ENCODE measurements around the gene MSH3. TPM values are rescaled to one million over a fixed set of nuclear protein-coding genes. Genes with fewer than 3 reads are reported as not detected.

MSH3 gene
- total and polyA plus RNA-seq, 2 of the 8 experiments (the other 6 are each of a cell fraction or from before 2014, with no cell fraction given), result 3.6 to 22.6 TPM

DNA sequence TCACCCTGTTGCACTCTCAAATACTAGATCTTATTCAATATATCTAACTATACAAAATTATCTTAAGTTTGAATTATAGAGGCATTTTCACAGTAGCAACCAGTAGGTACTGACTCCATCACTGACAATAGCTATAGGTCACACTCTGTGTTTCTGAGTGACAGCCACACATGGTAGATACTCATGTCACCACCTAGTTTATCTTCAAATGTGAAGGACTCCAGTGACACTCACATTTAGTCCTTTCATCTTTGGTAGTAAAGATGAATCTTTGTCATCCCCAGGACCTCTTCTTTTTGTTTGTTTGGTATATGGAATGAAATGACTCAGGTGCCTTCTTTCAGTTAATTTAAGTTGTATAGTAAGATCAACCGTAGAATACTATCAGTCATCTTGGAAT, 102.8 kb downstream of the MSH3 start:
- H3K4ac ChIP-seq (replicated peaks; ENCODE audit: insufficient read length, low read depth, low read length), result no peak overlapping the region
- H3K9ac ChIP-seq (replicated peaks in 1 of 4; ENCODE audit: extremely low read depth in 1 of 4, low read depth in 3 of 4, low read length in 3 of 4), result no peak overlapping the region
- H4K91ac ChIP-seq (replicated peaks; ENCODE audit: insufficient read length, low read length), result no peak overlapping the region
- FAIRE-seq, result no peak
- H3K79me2 ChIP-seq (ENCODE audit: control insufficient read depth in 1 of 2, insufficient read depth in 2 of 2, low read length in 2 of 2), result no peaks in the 10 kb centered on the region
- H3K27ac ChIP-seq (ENCODE audit: low read depth, low read length), result no peak overlapping the region
- H3K23me2 ChIP-seq (ENCODE audit: low read depth, low read length), result no peaks in the 10 kb centered on the region
- no peaks in the 10 kb centered on the region for H3K9me3 ChIP-seq (ENCODE audit: insufficient read depth in 2 of 2, low read depth in 1 of 2, low read length in 1 of 2)
- no peak overlapping the region for H2BK5ac ChIP-seq (ENCODE audit: low read depth, low read length)
- peaks cover 0 to 1% of the 10 kb centered on the region in 2 experiments for H4K20me1 ChIP-seq (replicated peaks in 1 of 2; ENCODE audit: control insufficient read depth in 1 of 2, insufficient read depth in 2 of 2, low read length in 2 of 2)
- H4K8ac ChIP-seq (ENCODE audit: extremely low read depth, insufficient read depth, low read length), result no peak overlapping the region
- peaks cover 0 to 11% (median 4%) of the 10 kb centered on the region in 4 experiments; a peak in 3 of 7 replicates for H3K4me1 ChIP-seq (replicated peaks in 1 of 4; ENCODE audit: control insufficient read depth in 3 of 4, insufficient read depth in 4 of 4, low read length in 3 of 4)
- H3K4me3 ChIP-seq (ENCODE audit: extremely low read depth in 1 of 4, insufficient read depth in 2 of 4, low read depth in 3 of 4, low read length in 4 of 4), result no peak overlapping the region
- H2BK20ac ChIP-seq (ENCODE audit: low read length), result no peak overlapping the region
- H2BK12ac ChIP-seq (ENCODE audit: low read depth, low read length), result no peak overlapping the region
- no peaks in the 10 kb centered on the region for H3K79me1 ChIP-seq (ENCODE audit: low read depth, low read length)
- no peak overlapping the region for H3K18ac ChIP-seq (ENCODE audit: extremely low read depth, low read length)
- no peak overlapping the region for H4K5ac ChIP-seq (ENCODE audit: insufficient read length, low read depth, low read length)
- CTCF ChIA-PET (ENCODE audit: partially characterized antibody), result no interaction called here
- DNase-seq (ENCODE audit: low read depth in 1 of 2, low spot score in 2 of 2), result no peak
- H3K23ac ChIP-seq (ENCODE audit: insufficient read length), result no peak overlapping the region
- no peak overlapping the region for H2AK5ac ChIP-seq (ENCODE audit: low read depth, low read length)
- WGBS, 2 experiments (ENCODE audit: extremely low coverage in 1 of 2, insufficient coverage in 1 of 2, insufficient read length in 1 of 2, insufficient replicate concordance in 2 of 2, low coverage in 1 of 2, low lambda C conversion rate in 2 of 2, missing lambda C conversion rate in 1 of 2), result 78% methylated on average over 1 of the region's 1 CpG; no CpG with 5 or more reads in 1 of the 2 experiments
- no peak overlapping the region for H2AFZ ChIP-seq (ENCODE audit: low read length)
- no peak overlapping the region for H3K14ac ChIP-seq (ENCODE audit: insufficient read length)
- no peak overlapping the region for H2BK120ac ChIP-seq (replicated peaks; ENCODE audit: low read depth, low read length)
- H3K56ac ChIP-seq (replicated peaks; ENCODE audit: insufficient read length, low read depth, low read length), result no peak overlapping the region
- H3K4me2 ChIP-seq (ENCODE audit: insufficient read depth in 1 of 2, low read depth in 2 of 2, low read length in 2 of 2), result no peak overlapping the region
- POLR2A ChIA-PET (ENCODE audit: partially characterized antibody), result no interaction called here
- no peaks in the 10 kb centered on the region for H3K27me3 ChIP-seq (replicated peaks in 1 of 4; ENCODE audit: control insufficient read depth in 3 of 4, extremely low read depth in 1 of 4, insufficient read depth in 3 of 4, low read length in 3 of 4)
- H3K36me3 ChIP-seq (ENCODE audit: control insufficient read depth in 2 of 4, insufficient read depth in 4 of 4, low read length in 3 of 4), result no peaks in the 10 kb centered on the region; a peak in 1 of 8 replicates
- H2BK15ac ChIP-seq (ENCODE audit: low read length), result no peak overlapping the region
- TF ChIP-seq SP2 (IDR thresholded peaks at IDR 0.05; ENCODE audit: low read length), result no peak
- no peak for TF ChIP-seq SAP30 (IDR thresholded peaks at IDR 0.05; ENCODE audit: insufficient read depth, insufficient replicate concordance, low read length)
- TF ChIP-seq GTF2F1 (IDR thresholded peaks at IDR 0.05; ENCODE audit: borderline replicate concordance, low read depth, low read length), result no peak
- TF ChIP-seq TCF12 (IDR thresholded peaks at IDR 0.05; ENCODE audit: low read depth, low read length), result no peak
- TF ChIP-seq SRF (IDR thresholded peaks at IDR 0.05; ENCODE audit: low read depth, low read length), result no peak
- TF ChIP-seq POU5F1 (IDR thresholded peaks at IDR 0.05; ENCODE audit: low read depth, low read length), result no peak
- no peak for TF ChIP-seq TEAD4 (IDR thresholded peaks at IDR 0.05; ENCODE audit: low read depth, low read length)
- TF ChIP-seq HDAC2 (IDR thresholded peaks at IDR 0.05; ENCODE audit: borderline replicate concordance in 1 of 2, low read depth in 2 of 2, low read length in 2 of 2), result no peak
- TF ChIP-seq KDM4A (IDR thresholded peaks at IDR 0.05; ENCODE audit: low read depth, low read length, severe bottlenecking), result no peak
- TF ChIP-seq ZNF274 (IDR thresholded peaks at IDR 0.05; ENCODE audit: borderline replicate concordance, extremely low read depth, low read length), result no peak
- TF ChIP-seq RAD21 (IDR thresholded peaks at IDR 0.05 in 1 of 2, conservative IDR thresholded peaks at IDR 0.05 in 1 of 2; ENCODE audit: low read depth in 2 of 2, low read length in 2 of 2), result no peak
- TF ChIP-seq CTBP2 (IDR thresholded peaks at IDR 0.05; ENCODE audit: borderline replicate concordance, insufficient read depth, insufficient read length, low read length), result no peak
- no peak for TF ChIP-seq POLR2AphosphoS5 (IDR thresholded peaks at IDR 0.05; ENCODE audit: low read depth, low read length)
- no peak for TF ChIP-seq RNF2 (IDR thresholded peaks at IDR 0.05; ENCODE audit: borderline replicate concordance, low read depth, low read length, missing control alignments, poor library complexity, severe bottlenecking)

Data from H1 (cell line).